HEK293 (cell line): ENCODE measurements around the gene DENND5A.

Experiments
- CTCF ChIA-PET: fragments of 350-600 bp; formaldehyde crosslinking; extraction: SDS; loops from one replicate; lab custom pipeline; 2021; ENCODE audit warnings: antibody characterized with exemption; lab: Yijun Ruan, JAX
- POLR2A ChIA-PET: fragments of 300-600 bp; formaldehyde crosslinking; extraction: SDS; loops from one replicate; lab custom pipeline; 2020; ENCODE audit warnings: antibody characterized with exemption, inconsistent platforms; lab: Yijun Ruan, JAX
- H3K27ac ChIP-seq: fragments of 200-500 bp; sonication (Bioruptor generic); 2 replicates; pipeline ENCODE4 v1.5.1; 2014; ENCODE audit warnings: low read depth, low read length, control low read depth, inconsistent platforms; ENCODE audit errors: extremely low read depth
- H3K36me3 ChIP-seq, 2 experiments: fragments of 200-500 bp in 1 of 2; sonication (Bioruptor generic) in 1 of 2; 1 replicate in 1 of 2; 2 replicates in 1 of 2; pipeline ENCODE4 v1.5.1; 2014 to 2017; ENCODE audit warnings: inconsistent platforms in 2 of 2, low read length in 2 of 2; ENCODE audit not compliant: control insufficient read depth in 2 of 2, insufficient read depth in 1 of 2
- H3K4me1 ChIP-seq: fragments of 200-500 bp; sonication (Bioruptor generic); 2 replicates; pipeline ENCODE4 v1.5.1; 2014; ENCODE audit warnings: mild to moderate bottlenecking, low read length, inconsistent platforms; ENCODE audit not compliant: control insufficient read depth, insufficient read depth
- H3K4me3 ChIP-seq: 2 replicates; pipeline ENCODE4 v1.5.1; 2011; ENCODE audit warnings: low read depth, mild to moderate bottlenecking, control low read depth, low read length, moderate library complexity
- H3K9me3 ChIP-seq: fragments of 200-500 bp; sonication (Bioruptor generic); 2 replicates; pipeline ENCODE4 v1.5.1; 2014; ENCODE audit warnings: low read depth, low read length, inconsistent platforms; ENCODE audit not compliant: control insufficient read depth, insufficient read depth
- BCL6B ChIP-seq: fragments of 450-650 bp; formaldehyde crosslinking; IDR thresholded peaks from 2 replicates; pipeline ENCODE4 v1.5.1; 2017; ENCODE audit warnings: missing biosample characterization, missing genetic modification characterization
- GLI2 ChIP-seq: fragments of 450-650 bp; formaldehyde crosslinking; IDR thresholded peaks from 2 replicates; pipeline ENCODE4; 2017; ENCODE audit warnings: missing biosample characterization, missing genetic modification characterization, low read depth, borderline replicate concordance
- KLF1 ChIP-seq: fragments of 450-650 bp; formaldehyde crosslinking; IDR thresholded peaks from 2 replicates; pipeline ENCODE4 v1.5.1; 2016; ENCODE audit warnings: missing biosample characterization, missing genetic modification characterization
- KLF8 ChIP-seq: fragments of 450-650 bp; formaldehyde crosslinking; IDR thresholded peaks from 2 replicates; pipeline ENCODE4 v1.5.1; 2016; ENCODE audit warnings: missing biosample characterization, missing genetic modification characterization
- OVOL3 ChIP-seq: fragments of 450-650 bp; formaldehyde crosslinking; IDR thresholded peaks from 2 replicates; pipeline ENCODE4 v1.5.1; 2016; ENCODE audit warnings: missing biosample characterization, missing genetic modification characterization
- PATZ1 ChIP-seq: fragments of 450-650 bp; formaldehyde crosslinking; IDR thresholded peaks from 2 replicates; pipeline ENCODE4 v1.5.1; 2016; ENCODE audit warnings: missing biosample characterization, missing genetic modification characterization
- SALL2 ChIP-seq: fragments of 450-650 bp; formaldehyde crosslinking; IDR thresholded peaks from 2 replicates; pipeline ENCODE4 v1.5.0; 2017; ENCODE audit warnings: missing biosample characterization, mild to moderate bottlenecking, missing genetic modification characterization, borderline replicate concordance
- ZBTB26 ChIP-seq: fragments of 450-650 bp; formaldehyde crosslinking; optimal IDR thresholded peaks from 2 replicates; pipeline ENCODE3; 2016; ENCODE audit warnings: missing biosample characterization, mild to moderate bottlenecking, missing genetic modification characterization
- ZBTB49 ChIP-seq: fragments of 450-650 bp; formaldehyde crosslinking; IDR thresholded peaks from 2 replicates; pipeline ENCODE4 v1.5.1; 2016; ENCODE audit warnings: missing biosample characterization, missing genetic modification characterization, low read depth
- ZNF112 ChIP-seq: fragments of 450-650 bp; formaldehyde crosslinking; IDR thresholded peaks from 2 replicates; pipeline ENCODE4 v1.5.0; 2017; ENCODE audit warnings: missing biosample characterization, missing genetic modification characterization
- ZNF513 ChIP-seq: fragments of 450-650 bp; IDR thresholded peaks from 2 replicates; pipeline ENCODE4 v1.5.1; 2018; ENCODE audit warnings: missing biosample characterization, missing genetic modification characterization
- ZNF600 ChIP-seq: fragments of 450-650 bp; formaldehyde crosslinking; IDR thresholded peaks from 2 replicates; pipeline ENCODE4 v1.5.1; 2016; ENCODE audit warnings: missing biosample characterization, missing genetic modification characterization
- ZNF621 ChIP-seq: fragments of 450-650 bp; formaldehyde crosslinking; IDR thresholded peaks from 2 replicates; pipeline ENCODE4 v1.5.1; 2017; ENCODE audit warnings: missing biosample characterization, missing genetic modification characterization
- ZNF623 ChIP-seq: fragments of 450-650 bp; formaldehyde crosslinking; IDR thresholded peaks from 2 replicates; pipeline ENCODE4 v1.5.1; 2016; ENCODE audit warnings: missing biosample characterization, missing genetic modification characterization
- ZNF670 ChIP-seq: fragments of 450-650 bp; formaldehyde crosslinking; IDR thresholded peaks from 2 replicates; pipeline ENCODE4 v1.5.1; 2016; ENCODE audit warnings: missing biosample characterization, missing genetic modification characterization, low read depth
- ZNF677 ChIP-seq: fragments of 450-650 bp; IDR thresholded peaks from 2 replicates; pipeline ENCODE4 v1.5.0; 2018; ENCODE audit warnings: missing biosample characterization, mild to moderate bottlenecking, missing genetic modification characterization, moderate library complexity
- ZNF785 ChIP-seq: fragments of 450-650 bp; formaldehyde crosslinking; IDR thresholded peaks from 2 replicates; pipeline ENCODE4 v1.5.1; 2016; ENCODE audit warnings: missing biosample characterization, missing genetic modification characterization

The DENND5A gene

GRCh38 chr11:9123595-9124304 is 141.4 kb downstream of the DENND5A start:
- ChIA-PET POLR2A (no interaction called here), CTCF (no interaction called here)
- TF ChIP-seq ZBTB49 (no peak), PATZ1 (tag by site-specific recombination) (no peak), ZNF513 (no peak), ZNF112 (tag by site-specific recombination) (no peak), KLF1 (tag by site-specific recombination) (no peak), ZNF621 (tag by site-specific recombination) (no peak), ZNF623 (no peak)
- no peaks in the 10 kb centered on the region for H3K4me1 ChIP-seq
- no peak overlapping the region for H3K4me3 ChIP-seq
- no peaks in the 10 kb centered on the region for H3K9me3 ChIP-seq
- H3K27ac ChIP-seq, result no peak overlapping the region
- H3K36me3 ChIP-seq, result peaks cover 0 to 3% of the 10 kb centered on the region in 2 experiments; a peak in 1 of 3 replicates

GRCh38 chr11:9121469-9121796 is 143.7 kb downstream of the DENND5A start:
- Histone ChIP-seq H3K27ac (no peak overlapping the region), H3K4me1 (no peaks in the 10 kb centered on the region), H3K36me3 (peaks cover 0 to 3% of the 10 kb centered on the region in 2 experiments; a peak in 1 of 3 replicates), H3K4me3 (no peak overlapping the region), H3K9me3 (no peaks in the 10 kb centered on the region)
- no peak for TF ChIP-seq KLF8
- TF ChIP-seq ZNF600 (tag by site-specific recombination), result no peak
- no peak for TF ChIP-seq ZNF112 (tag by site-specific recombination)
- no peak for TF ChIP-seq BCL6B (tag by site-specific recombination)
- TF ChIP-seq GLI2 (tag by site-specific recombination), result no peak
- TF ChIP-seq SALL2 (tag by site-specific recombination), result no peak
- no peak for TF ChIP-seq ZNF677
- no peak for TF ChIP-seq ZBTB26
- no peak for TF ChIP-seq ZNF785 (tag by site-specific recombination)
- TF ChIP-seq ZNF670 (tag by site-specific recombination), result no peak
- no peak for TF ChIP-seq OVOL3 (tag by site-specific recombination)
- ChIA-PET CTCF (interaction anchor here (0.6 to 2.1 kb wide), 4 partner anchors 16 to 133 kb away, joined by 3 to 8 read pairs (median 4); no protein-coding TSS in a partner anchor), POLR2A (no interaction called here)
